Fibroblast of lung (primary cell): ENCODE measurements around the gene THEM5. TPM values are rescaled to one million over a fixed set of nuclear protein-coding genes. Genes with fewer than 3 reads are reported as not detected.

Experiments used
- DNase-seq, 2 donors: peaks; one replicate each; pipeline versions ENCODE4 v3.0.0 to v3.0.0-alpha.2; 2010; ENCODE audit warnings: low read depth in 2 of 2
- H2AFZ ChIP-seq: 2 replicates; pipeline ENCODE4 v1.5.1; 2012; ENCODE audit warnings: low read length, control low read depth, inconsistent platforms
- H3K27ac ChIP-seq: 2 replicates; pipeline ENCODE4 v1.5.1; 2011; ENCODE audit warnings: low read length, control low read depth; ENCODE audit not compliant: insufficient read depth
- H3K27me3 ChIP-seq: 2 replicates; pipeline ENCODE4 v1.5.1; 2011; ENCODE audit warnings: mild to moderate bottlenecking, low read length; ENCODE audit not compliant: control insufficient read depth, insufficient read depth
- H3K36me3 ChIP-seq: 2 replicates; pipeline ENCODE4 v1.5.1; 2011; ENCODE audit warnings: low read length; ENCODE audit not compliant: control insufficient read depth, insufficient read depth
- H3K4me1 ChIP-seq: 2 replicates; pipeline ENCODE4 v1.5.1; 2011; ENCODE audit warnings: low read length; ENCODE audit not compliant: control insufficient read depth, insufficient read depth; ENCODE audit errors: extremely low read depth
- H3K4me2 ChIP-seq: 2 replicates; pipeline ENCODE4 v1.5.1; 2011; ENCODE audit warnings: low read length, control low read depth; ENCODE audit not compliant: insufficient read depth; ENCODE audit errors: extremely low read depth
- H3K4me3 ChIP-seq, 4 experiments: fragments of 200-600 bp in 1 of 4; sonication (generic) in 1 of 4; replicated peaks in 1 of 4; 2 replicates each; pipeline ENCODE4 v1.5.1; 2011 to 2016; ENCODE audit warnings: low read length in 4 of 4, low read depth in 3 of 4, mild to moderate bottlenecking in 3 of 4, control low read depth in 2 of 4, inconsistent platforms in 1 of 4, mixed read lengths in 1 of 4; ENCODE audit not compliant: insufficient read depth in 1 of 4; ENCODE audit errors: control extremely low read depth in 1 of 4
- H3K79me2 ChIP-seq: 2 replicates; pipeline ENCODE4 v1.5.1; 2012; ENCODE audit warnings: mild to moderate bottlenecking, low read length, inconsistent platforms; ENCODE audit not compliant: control insufficient read depth, insufficient read depth
- H3K9ac ChIP-seq: 2 replicates; pipeline ENCODE4 v1.5.1; 2011; ENCODE audit warnings: mild to moderate bottlenecking, low read length, control low read depth; ENCODE audit not compliant: insufficient read depth
- H3K9me3 ChIP-seq: 2 replicates; pipeline ENCODE4 v1.5.1; 2012; ENCODE audit warnings: low read depth, low read length; ENCODE audit not compliant: control insufficient read depth, insufficient read depth
- H4K20me1 ChIP-seq: 2 replicates; pipeline ENCODE4 v1.5.1; 2011; ENCODE audit warnings: low read length; ENCODE audit not compliant: control insufficient read depth, insufficient read depth; ENCODE audit errors: extremely low read depth
- EZH2 ChIP-seq: IDR thresholded peaks from 2 replicates; pipeline ENCODE4 v1.5.1; 2012; ENCODE audit warnings: low read length, control low read depth, mild to moderate bottlenecking; ENCODE audit errors: missing control alignments
- polyA plus RNA-seq, 2 donors: library from polyadenylated mRNA; depleted of rRNA in 1 of 2; stranded (reverse) in 1 of 2; unstranded in 1 of 2; fragments of >200 nt; gene quantifications; 2 replicates each; pipeline ENCODE4 v1.2.1, GENCODE V29; 2011 to 2012; ENCODE audit warnings: missing spikeins in 1 of 2
- total RNA-seq: library from RNA; depleted of rRNA; stranded (reverse); fragments of >200 nt; gene quantifications from 2 replicates; pipeline ENCODE4 v1.2.1, GENCODE V29; 2014
- TF ChIP-seq, protein P1 (sequence below), 2 donors: IDR thresholded peaks in 1 of 2; conservative IDR thresholded peaks in 1 of 2; 1 replicate in 1 of 2; 2 replicates in 1 of 2; pipeline ENCODE4 v1.5.1; 2011 to 2012; ENCODE audit warnings: low read length in 2 of 2, control low read depth in 1 of 2, inconsistent platforms in 1 of 2, low read depth in 1 of 2, mild to moderate bottlenecking in 1 of 2

Gene THEM5
- total and polyA plus RNA-seq, 2 donors (not counting 1 experiment from before 2014, with no cell fraction given), result not detected

DNA sequence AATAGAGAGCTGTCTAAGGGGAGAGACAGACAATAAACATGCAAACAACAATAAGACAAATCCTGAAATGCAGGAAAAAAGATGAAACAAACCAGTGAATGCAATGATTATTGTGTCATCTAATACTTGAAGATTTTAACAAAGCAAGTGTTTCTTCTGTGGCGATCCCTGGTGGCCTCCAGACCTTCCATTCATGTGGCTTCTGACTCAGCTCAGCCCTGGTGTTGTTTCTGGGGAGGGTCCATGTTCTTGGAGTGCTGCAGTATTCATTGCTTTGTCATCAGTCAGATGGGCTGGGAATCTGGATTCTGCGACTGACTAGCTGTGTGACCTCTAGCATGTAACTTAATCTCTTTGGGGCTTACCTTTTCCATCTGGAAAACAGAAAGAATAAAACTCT, 12.4 kb downstream of the THEM5 start:
- DNase-seq, result peak; percentile 42 to 85
- no peak for TF ChIP-seq EZH2
- TF ChIP-seq, protein P1, sequence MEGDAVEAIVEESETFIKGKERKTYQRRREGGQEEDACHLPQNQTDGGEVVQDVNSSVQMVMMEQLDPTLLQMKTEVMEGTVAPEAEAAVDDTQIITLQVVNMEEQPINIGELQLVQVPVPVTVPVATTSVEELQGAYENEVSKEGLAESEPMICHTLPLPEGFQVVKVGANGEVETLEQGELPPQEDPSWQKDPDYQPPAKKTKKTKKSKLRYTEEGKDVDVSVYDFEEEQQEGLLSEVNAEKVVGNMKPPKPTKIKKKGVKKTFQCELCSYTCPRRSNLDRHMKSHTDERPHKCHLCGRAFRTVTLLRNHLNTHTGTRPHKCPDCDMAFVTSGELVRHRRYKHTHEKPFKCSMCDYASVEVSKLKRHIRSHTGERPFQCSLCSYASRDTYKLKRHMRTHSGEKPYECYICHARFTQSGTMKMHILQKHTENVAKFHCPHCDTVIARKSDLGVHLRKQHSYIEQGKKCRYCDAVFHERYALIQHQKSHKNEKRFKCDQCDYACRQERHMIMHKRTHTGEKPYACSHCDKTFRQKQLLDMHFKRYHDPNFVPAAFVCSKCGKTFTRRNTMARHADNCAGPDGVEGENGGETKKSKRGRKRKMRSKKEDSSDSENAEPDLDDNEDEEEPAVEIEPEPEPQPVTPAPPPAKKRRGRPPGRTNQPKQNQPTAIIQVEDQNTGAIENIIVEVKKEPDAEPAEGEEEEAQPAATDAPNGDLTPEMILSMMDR (conservative IDR thresholded peaks at IDR 0.05 in 1 of 2, IDR thresholded peaks at IDR 0.05 in 1 of 2; ENCODE audit: low read depth in 1 of 2, low read length in 2 of 2), result no peak
- Histone ChIP-seq H3K27ac (no peak overlapping the region), H3K4me1 (no peaks in the 10 kb centered on the region), H3K4me3 (no peak overlapping the region), H2AFZ (no peak overlapping the region), H4K20me1 (no peaks in the 10 kb centered on the region), H3K36me3 (no peaks in the 10 kb centered on the region), H3K79me2 (no peaks in the 10 kb centered on the region), H3K9ac (no peak overlapping the region), H3K9me3 (no peaks in the 10 kb centered on the region), H3K4me2 (no peak overlapping the region), H3K27me3 (peaks cover 46% of the 10 kb centered on the region)

DNA sequence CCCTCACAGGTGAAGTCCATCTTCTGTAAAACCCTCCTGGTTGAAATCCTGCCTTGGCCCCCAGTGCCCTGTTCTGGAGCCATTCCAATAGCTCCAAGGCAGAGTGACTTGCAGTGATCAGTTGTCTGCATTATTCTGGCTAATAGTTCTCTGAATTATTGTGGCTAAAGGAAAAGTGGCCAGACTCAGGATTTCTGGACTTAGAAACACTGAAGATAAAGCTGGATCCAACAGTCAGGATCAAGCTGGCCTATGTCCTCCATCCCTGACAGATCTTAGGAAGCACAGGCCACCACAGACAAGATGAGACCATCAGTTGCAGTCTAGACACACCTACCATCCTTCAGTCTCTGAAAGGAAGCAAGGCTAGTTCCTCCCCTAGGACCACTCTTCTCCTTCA, 13.1 kb downstream of the THEM5 start:
- Histone ChIP-seq H3K79me2 (no peaks in the 10 kb centered on the region), H3K4me1 (no peaks in the 10 kb centered on the region), H3K4me2 (no peak overlapping the region), H3K27ac (no peak overlapping the region), H3K9me3 (no peaks in the 10 kb centered on the region), H3K27me3 (peaks cover 46% of the 10 kb centered on the region), H3K9ac (no peak overlapping the region), H3K36me3 (no peaks in the 10 kb centered on the region), H3K4me3 (no peak overlapping the region), H4K20me1 (no peaks in the 10 kb centered on the region), H2AFZ (no peak overlapping the region)
- DNase-seq, result no peak
- TF ChIP-seq, protein P1 (conservative IDR thresholded peaks at IDR 0.05 in 1 of 2, IDR thresholded peaks at IDR 0.05 in 1 of 2; ENCODE audit: low read depth in 1 of 2, low read length in 2 of 2), result no peak
- no peak for TF ChIP-seq EZH2

DNA sequence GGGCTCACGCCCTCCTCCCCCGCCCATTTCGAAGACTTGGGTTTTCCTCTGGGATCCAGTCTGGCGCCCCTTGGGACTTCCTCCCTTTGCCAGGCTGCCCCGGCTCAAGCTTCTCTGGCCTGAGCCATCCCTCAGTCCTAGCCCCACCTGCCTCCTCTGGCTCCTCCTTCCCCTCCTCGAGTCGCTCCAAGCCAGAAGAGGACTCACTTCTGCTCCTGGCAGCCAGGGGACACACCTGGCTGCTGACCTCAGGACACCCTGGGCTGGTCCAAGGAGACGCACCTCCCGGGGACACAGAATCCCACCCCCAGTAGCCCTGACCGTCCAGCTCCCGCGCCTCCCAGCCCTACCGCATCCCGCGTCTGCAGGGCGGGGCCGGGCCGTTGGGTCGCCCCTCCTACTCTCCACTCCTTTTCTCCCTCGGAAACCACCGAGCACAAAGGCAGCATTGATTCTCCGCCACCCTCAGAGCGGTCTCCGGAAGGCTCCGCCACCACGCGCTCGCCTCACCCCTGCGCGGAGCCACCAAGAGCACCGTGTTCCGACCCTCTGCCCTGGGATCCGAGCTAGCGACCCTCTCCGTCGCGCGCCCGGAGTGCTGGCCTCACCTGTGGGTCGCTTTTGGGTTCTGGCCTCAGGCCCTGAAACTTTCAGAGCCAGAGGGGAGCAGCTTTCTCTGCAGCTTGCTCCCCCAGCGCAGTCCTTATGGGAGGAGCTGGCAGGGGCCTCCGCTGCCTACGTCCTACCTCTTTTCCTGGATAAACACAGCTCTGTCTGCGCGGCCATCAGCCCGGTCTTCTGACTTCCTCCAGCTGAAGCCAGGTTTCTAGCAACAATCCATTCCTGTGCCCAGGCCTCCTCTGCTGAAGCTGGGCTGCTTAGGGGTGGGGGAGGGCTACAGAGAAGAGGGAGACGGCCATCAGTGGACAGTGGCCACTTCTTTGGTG, 13.8 kb downstream of the THEM5 start, which contains the start of gene C2CD4D:
TSS of gene C2CD4D (minus strand) at position 364 of the 947 bp plus-strand sequence. CDS start 831 bp downstream, outside the sequence.
- H4K20me1 ChIP-seq, result no peaks in the 10 kb centered on the region
- no peak within 1 kb of the TSS for H3K4me2 ChIP-seq
- H3K27me3 ChIP-seq, result peaks cover 49% of the 10 kb centered on the region
- H3K9me3 ChIP-seq, result no peaks in the 10 kb centered on the region
- H3K4me3 ChIP-seq, result no peak within 1 kb of the TSS
- no peaks in the 10 kb centered on the region for H3K36me3 ChIP-seq
- H3K4me1 ChIP-seq, result no peaks in the 10 kb centered on the region
- no peak within 1 kb of the TSS for H3K27ac ChIP-seq
- H3K9ac ChIP-seq, result no peak within 1 kb of the TSS
- no peak within 1 kb of the TSS for H2AFZ ChIP-seq
- DNase-seq, result no peak
- no peaks in the 10 kb centered on the region for H3K79me2 ChIP-seq
- peak; percentile 29 for TF ChIP-seq EZH2
- TF ChIP-seq, protein P1 (conservative IDR thresholded peaks at IDR 0.05 in 1 of 2, IDR thresholded peaks at IDR 0.05 in 1 of 2; ENCODE audit: low read depth in 1 of 2, low read length in 2 of 2), result no peak
